Measurements from ENCODE around the gene PCGF1. TPM values are rescaled to one million over a fixed set of nuclear protein-coding genes. Genes with fewer than 3 reads are reported as not detected.

PCGF1 gene
- total and polyA plus RNA-seq, 2 of the 13 experiments (the other 11 are each of a cell fraction or from before 2014, with no cell fraction given): 20.4 to 22.6 TPM

DNA sequence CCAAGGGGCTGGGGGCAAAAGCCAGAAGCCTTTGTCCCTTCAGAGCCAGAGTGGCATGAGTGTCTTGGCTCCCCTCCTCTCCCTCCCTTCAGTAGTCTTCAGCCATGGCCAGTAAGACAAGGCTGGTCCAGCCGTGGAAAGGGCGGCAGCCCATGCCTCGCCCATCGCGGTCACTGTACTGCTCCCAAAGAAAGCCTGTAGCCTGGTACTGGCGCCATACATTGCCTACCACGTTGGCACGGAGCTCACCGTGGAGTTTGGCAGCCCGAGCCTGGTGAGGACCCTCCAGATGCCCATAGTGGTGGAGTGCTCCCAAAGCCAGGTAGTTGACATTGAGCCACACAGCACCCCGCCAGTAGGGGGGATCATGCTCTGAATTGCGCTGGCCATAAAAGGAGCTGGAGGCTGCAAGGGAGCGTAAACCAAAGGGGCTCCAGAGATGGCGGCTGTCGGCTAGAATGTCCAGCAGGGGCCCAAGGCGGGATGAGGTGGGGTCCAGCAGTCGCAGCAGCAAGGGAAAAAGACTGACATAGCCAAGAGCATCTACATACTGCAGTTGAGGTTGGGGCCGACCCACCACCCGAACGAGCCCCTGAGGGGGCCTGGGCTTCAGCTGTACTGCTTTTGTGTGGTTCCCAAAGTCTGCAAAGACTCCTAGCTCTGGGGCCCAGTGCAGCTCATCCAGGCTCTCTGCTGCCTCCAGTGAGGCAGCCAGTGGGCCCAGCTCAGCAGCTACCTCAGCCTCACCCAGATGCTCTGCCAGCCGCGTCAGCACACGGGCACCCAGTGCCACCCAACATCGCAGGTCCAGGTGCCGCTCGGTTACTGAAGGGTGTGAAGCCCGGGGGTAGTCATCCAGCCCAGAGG is 46.1 kb downstream of the PCGF1 start (continued):
- TF ChIP-seq, protein P1, sequence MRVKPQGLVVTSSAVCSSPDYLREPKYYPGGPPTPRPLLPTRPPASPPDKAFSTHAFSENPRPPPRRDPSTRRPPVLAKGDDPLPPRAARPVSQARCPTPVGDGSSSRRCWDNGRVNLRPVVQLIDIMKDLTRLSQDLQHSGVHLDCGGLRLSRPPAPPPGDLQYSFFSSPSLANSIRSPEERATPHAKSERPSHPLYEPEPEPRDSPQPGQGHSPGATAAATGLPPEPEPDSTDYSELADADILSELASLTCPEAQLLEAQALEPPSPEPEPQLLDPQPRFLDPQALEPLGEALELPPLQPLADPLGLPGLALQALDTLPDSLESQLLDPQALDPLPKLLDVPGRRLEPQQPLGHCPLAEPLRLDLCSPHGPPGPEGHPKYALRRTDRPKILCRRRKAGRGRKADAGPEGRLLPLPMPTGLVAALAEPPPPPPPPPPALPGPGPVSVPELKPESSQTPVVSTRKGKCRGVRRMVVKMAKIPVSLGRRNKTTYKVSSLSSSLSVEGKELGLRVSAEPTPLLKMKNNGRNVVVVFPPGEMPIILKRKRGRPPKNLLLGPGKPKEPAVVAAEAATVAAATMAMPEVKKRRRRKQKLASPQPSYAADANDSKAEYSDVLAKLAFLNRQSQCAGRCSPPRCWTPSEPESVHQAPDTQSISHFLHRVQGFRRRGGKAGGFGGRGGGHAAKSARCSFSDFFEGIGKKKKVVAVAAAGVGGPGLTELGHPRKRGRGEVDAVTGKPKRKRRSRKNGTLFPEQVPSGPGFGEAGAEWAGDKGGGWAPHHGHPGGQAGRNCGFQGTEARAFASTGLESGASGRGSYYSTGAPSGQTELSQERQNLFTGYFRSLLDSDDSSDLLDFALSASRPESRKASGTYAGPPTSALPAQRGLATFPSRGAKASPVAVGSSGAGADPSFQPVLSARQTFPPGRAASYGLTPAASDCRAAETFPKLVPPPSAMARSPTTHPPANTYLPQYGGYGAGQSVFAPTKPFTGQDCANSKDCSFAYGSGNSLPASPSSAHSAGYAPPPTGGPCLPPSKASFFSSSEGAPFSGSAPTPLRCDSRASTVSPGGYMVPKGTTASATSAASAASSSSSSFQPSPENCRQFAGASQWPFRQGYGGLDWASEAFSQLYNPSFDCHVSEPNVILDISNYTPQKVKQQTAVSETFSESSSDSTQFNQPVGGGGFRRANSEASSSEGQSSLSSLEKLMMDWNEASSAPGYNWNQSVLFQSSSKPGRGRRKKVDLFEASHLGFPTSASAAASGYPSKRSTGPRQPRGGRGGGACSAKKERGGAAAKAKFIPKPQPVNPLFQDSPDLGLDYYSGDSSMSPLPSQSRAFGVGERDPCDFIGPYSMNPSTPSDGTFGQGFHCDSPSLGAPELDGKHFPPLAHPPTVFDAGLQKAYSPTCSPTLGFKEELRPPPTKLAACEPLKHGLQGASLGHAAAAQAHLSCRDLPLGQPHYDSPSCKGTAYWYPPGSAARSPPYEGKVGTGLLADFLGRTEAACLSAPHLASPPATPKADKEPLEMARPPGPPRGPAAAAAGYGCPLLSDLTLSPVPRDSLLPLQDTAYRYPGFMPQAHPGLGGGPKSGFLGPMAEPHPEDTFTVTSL (CRISPR knock-in tag; IDR thresholded peaks at IDR 0.05; ENCODE audit: borderline replicate concordance): no peak
- TF ChIP-seq ZNF878 (CRISPR knock-in tag; IDR thresholded peaks at IDR 0.05): no peak
- TF ChIP-seq TAF1 (CRISPR knock-in tag; IDR thresholded peaks at IDR 0.05): no peak
- TF ChIP-seq ZBTB7B (CRISPR knock-in tag; IDR thresholded peaks at IDR 0.05): 0 out of 2 replicates have a peak, but pooled peaks have one; percentile 46
- no peak for TF ChIP-seq JDP2 (CRISPR knock-in tag; IDR thresholded peaks at IDR 0.05; ENCODE audit: borderline replicate concordance)
- TF ChIP-seq U2AF1 (optimal IDR thresholded peaks at IDR 0.05; ENCODE audit: low read depth, low read length): no peak
- TF ChIP-seq, protein P2, sequence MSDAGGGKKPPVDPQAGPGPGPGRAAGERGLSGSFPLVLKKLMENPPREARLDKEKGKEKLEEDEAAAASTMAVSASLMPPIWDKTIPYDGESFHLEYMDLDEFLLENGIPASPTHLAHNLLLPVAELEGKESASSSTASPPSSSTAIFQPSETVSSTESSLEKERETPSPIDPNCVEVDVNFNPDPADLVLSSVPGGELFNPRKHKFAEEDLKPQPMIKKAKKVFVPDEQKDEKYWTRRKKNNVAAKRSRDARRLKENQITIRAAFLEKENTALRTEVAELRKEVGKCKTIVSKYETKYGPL (CRISPR knock-in tag; IDR thresholded peaks at IDR 0.05): no peak
- TF ChIP-seq, protein P3, sequence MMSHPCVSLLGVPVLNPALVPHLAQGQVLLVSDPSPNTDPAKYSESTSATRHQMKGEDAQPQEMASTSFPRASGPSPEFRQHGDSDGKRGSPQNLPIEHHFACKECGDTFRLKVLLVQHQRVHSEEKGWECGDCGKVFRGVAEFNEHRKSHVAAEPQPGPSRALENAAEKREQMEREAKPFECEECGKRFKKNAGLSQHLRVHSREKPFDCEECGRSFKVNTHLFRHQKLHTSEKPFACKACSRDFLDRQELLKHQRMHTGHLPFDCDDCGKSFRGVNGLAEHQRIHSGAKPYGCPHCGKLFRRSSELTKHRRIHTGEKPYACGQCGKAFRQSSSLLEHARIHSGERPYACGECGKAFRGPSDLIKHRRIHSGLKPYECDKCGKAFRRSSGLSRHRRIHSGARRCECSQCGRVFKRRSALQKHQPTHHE (CRISPR knock-in tag; IDR thresholded peaks at IDR 0.05; ENCODE audit: borderline replicate concordance): no peak
- no peak for TF ChIP-seq SALL1 (CRISPR knock-in tag; IDR thresholded peaks at IDR 0.05)
- TF ChIP-seq, protein P4, sequence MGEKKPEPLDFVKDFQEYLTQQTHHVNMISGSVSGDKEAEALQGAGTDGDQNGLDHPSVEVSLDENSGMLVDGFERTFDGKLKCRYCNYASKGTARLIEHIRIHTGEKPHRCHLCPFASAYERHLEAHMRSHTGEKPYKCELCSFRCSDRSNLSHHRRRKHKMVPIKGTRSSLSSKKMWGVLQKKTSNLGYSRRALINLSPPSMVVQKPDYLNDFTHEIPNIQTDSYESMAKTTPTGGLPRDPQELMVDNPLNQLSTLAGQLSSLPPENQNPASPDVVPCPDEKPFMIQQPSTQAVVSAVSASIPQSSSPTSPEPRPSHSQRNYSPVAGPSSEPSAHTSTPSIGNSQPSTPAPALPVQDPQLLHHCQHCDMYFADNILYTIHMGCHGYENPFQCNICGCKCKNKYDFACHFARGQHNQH (CRISPR knock-in tag; IDR thresholded peaks at IDR 0.05): no peak
- TF ChIP-seq NPAS2 (CRISPR knock-in tag; IDR thresholded peaks at IDR 0.05; ENCODE audit: borderline replicate concordance): no peak
- peak; percentile 83 for TF ChIP-seq ZNF326 (CRISPR knock-in tag; IDR thresholded peaks at IDR 0.05; ENCODE audit: borderline replicate concordance)
- TF ChIP-seq ZNF263 (CRISPR knock-in tag; IDR thresholded peaks at IDR 0.05): peak; percentile 99
- no peak for TF ChIP-seq ZNF703 (CRISPR knock-in tag; IDR thresholded peaks at IDR 0.05; ENCODE audit: borderline replicate concordance)
- peak; percentile 15; the same call in 1 of the 2 replicates for TF ChIP-seq SMC3 (IDR thresholded peaks at IDR 0.05; ENCODE audit: low read length)
- TF ChIP-seq, protein P5, sequence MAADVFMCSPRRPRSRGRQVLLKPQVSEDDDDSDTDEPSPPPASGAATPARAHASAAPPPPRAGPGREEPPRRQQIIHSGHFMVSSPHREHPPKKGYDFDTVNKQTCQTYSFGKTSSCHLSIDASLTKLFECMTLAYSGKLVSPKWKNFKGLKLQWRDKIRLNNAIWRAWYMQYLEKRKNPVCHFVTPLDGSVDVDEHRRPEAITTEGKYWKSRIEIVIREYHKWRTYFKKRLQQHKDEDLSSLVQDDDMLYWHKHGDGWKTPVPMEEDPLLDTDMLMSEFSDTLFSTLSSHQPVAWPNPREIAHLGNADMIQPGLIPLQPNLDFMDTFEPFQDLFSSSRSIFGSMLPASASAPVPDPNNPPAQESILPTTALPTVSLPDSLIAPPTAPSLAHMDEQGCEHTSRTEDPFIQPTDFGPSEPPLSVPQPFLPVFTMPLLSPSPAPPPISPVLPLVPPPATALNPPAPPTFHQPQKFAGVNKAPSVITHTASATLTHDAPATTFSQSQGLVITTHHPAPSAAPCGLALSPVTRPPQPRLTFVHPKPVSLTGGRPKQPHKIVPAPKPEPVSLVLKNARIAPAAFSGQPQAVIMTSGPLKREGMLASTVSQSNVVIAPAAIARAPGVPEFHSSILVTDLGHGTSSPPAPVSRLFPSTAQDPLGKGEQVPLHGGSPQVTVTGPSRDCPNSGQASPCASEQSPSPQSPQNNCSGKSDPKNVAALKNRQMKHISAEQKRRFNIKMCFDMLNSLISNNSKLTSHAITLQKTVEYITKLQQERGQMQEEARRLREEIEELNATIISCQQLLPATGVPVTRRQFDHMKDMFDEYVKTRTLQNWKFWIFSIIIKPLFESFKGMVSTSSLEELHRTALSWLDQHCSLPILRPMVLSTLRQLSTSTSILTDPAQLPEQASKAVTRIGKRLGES (CRISPR knock-in tag; IDR thresholded peaks at IDR 0.05; ENCODE audit: borderline replicate concordance): no peak
- TF ChIP-seq XRCC5 (optimal IDR thresholded peaks at IDR 0.05; ENCODE audit: low read length): peak; percentile 80
